Right ventricle myocardium superior (tissue), 1 donor: ENCODE data around the gene SFN. TPM values are rescaled to one million over a fixed set of nuclear protein-coding genes. Genes with fewer than 3 reads are reported as not detected.

Experiments used
- ATAC-seq: fragments of 200-7000 bp; cut with Tn5 transposase; one replicate; pipeline ENCODE4 v1.9.1; 2020; ENCODE audit warnings: mild to moderate bottlenecking; ENCODE audit not compliant: poor library complexity
- DNase-seq: peaks from one replicate; pipeline ENCODE4 v3.0.0-alpha.2; 2020
- intact Hi-C: fragments of 100-400 bp; cut with DNase I; formaldehyde crosslinking; loops from one replicate; pipeline ENCODE4 v1.11.2; 2022
- long read RNA-seq: library from polyadenylated mRNA; unstranded; transcript quantifications from one replicate; pipeline ENCODE4 v2.0.0, GENCODE V29; 2021
- total RNA-seq: library from RNA; stranded (reverse); fragmentation: NEBNext Ultra II Directional; extraction: Animal tissue kit (Norgen Biotek cat#: 25700); gene quantifications from one replicate; pipeline ENCODE4 v1.2.1, GENCODE V29; 2021
- donor health status: DM: no; HTN: yes; CAD: no; lungs with severe emphysema.

Gene SFN
- not detected for total RNA-seq
- long read RNA-seq = 0 reads

DNA sequence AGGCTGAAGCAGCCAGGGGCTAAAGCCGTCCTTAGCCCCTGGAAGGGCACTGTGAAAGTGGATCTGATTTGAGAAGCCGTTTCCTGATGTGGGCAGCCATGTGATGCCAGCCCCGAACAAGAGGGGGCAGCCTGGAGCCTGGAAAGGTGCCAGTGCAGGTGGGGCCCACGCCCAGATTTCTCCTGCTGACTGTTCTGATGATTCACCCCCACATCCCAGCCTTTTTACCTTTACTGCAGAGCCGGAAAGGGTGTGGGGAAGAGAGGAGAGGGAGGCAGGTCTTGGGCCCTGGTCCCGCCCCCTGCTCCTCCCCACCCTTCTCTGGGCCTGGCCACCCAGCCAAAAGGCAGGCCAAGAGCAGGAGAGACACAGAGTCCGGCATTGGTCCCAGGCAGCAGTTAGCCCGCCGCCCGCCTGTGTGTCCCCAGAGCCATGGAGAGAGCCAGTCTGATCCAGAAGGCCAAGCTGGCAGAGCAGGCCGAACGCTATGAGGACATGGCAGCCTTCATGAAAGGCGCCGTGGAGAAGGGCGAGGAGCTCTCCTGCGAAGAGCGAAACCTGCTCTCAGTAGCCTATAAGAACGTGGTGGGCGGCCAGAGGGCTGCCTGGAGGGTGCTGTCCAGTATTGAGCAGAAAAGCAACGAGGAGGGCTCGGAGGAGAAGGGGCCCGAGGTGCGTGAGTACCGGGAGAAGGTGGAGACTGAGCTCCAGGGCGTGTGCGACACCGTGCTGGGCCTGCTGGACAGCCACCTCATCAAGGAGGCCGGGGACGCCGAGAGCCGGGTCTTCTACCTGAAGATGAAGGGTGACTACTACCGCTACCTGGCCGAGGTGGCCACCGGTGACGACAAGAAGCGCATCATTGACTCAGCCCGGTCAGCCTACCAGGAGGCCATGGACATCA is at the start of gene SFN:
SFN (plus strand) TSS at position 369 of the 904 bp plus-strand sequence; CDS start at position 433, 64 bp downstream.
- DNase-seq (no peak), ATAC-seq (no peak)
- intact Hi-C loops = no loop called here

DNA sequence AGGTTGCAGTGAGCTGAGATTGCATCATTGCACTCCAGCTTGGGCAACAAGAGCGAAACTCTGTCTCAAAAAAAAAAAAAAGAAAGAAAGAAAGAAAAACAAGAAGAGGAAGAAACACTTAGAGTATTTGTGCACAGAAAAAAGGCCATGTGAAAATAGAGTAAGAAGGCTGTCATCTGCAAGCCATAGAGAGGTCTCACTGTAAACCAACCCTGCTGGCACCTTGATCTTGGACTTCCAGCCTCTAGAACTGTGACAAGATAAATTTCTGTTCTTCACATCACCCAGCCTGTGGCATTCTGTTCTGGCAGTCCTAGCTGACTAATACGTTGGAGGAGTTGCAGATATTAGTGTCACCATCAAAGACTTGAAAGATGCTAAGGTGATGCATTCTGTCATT is 48.6 kb upstream of the SFN start:
- ATAC-seq = no peak
- intact Hi-C loops = loop anchor here (5.0 kb wide), 1 partner anchor 63 kb away; no protein-coding TSS in a partner anchor
- DNase-seq = no peak

DNA sequence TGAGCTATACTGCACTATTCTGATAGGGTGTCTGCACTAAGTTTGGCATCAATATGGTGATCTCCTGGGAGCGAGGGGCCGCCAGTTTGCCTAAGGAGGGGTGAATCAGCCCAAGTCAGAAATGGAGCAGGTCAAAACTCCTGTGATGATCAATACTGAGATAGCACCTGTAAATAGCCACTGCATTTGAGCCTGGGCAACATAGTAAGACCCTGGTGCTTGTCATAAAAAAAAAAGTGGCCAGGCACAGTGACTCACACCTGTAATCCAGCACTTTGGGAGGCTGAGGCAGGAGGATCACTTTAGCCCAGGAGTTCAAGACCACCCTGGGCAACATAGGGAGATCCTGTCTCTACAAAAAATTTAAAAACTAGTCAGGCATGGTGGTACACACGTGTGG is 48.1 kb upstream of the SFN start:
- DNase-seq (no peak), ATAC-seq (no peak)
- intact Hi-C loops = loop anchor here (5.0 kb wide), 1 partner anchor 62 kb away; no protein-coding TSS in a partner anchor

DNA sequence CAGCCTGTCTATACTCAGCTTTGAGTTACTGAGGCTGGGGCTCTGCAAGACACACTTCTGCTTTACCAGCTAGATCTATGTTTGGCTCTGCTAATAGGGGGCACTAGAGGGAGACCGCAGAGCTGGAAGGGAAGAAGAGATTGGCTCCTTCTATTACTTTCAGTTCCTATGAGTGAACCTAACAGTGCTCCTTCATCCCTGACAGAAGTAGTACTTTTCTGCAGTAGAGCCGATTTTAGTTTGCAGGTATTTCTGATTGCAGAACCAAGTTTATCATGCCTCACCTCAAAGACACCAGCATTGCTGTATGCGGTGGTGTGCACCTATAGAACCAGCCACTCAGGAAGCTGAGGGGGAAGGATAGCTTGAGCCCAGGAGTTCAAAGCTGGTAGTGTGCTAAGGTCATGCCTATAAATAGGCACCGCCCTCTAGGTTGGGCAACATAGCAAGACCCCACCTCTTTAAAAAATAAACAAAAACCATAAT is 42.1 kb upstream of the SFN start:
- ATAC-seq (peak; percentile 71), DNase-seq (no peak)
- intact Hi-C loops = no loop called here

DNA sequence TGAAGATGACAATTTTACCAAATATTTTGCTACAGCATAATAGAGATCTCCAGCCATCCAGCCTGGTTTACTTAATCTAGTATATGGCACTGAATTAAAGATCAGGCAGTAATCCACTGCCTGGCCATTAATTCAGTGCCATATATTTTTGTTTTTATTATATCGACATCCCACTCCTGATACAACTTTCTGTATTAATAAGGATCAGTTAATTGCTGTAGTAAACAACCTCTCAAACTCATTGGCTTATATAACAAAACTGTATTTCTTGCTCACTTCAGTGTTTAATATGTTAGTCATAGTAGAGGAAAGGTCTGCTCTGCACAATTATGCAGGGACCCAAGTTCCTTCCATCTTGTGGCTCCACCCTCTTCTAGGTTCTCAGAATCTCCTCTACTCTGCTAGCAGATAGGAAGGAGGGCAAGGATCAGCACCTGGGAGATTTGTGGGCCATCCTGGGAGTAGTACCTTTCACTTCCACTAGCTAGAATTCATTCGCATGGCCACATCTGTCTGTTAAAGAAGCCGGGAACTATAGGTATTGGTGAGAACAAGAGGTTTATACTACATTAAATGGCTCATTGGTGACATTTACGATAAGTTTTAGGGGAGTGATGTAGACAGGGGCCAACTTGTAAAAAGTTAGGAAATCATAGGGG is 40.1 kb upstream of the SFN start:
- no peak for ATAC-seq
- intact Hi-C loops = no loop called here
- no peak for DNase-seq

DNA sequence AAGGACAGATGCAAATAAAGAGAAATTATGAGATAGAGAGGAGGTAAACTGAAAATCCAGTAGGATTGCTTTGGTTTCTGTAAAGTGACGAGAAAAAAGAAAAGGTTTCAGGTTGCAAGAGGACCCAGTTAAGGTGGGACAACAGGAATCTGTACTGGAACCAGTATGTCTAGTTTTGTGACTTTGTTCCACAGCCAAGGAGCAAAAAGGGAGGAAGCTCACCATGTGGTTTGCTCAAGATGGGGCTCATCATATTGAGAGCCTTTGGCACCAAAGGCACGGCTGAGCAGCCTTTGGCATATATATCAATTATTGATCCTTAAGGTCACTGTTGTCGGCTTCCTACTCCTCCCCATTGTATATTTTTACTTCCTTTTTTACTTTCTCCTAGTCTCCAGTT is 38.2 kb upstream of the SFN start:
- ATAC-seq = no peak
- no peak for DNase-seq
- intact Hi-C loops = no loop called here

DNA sequence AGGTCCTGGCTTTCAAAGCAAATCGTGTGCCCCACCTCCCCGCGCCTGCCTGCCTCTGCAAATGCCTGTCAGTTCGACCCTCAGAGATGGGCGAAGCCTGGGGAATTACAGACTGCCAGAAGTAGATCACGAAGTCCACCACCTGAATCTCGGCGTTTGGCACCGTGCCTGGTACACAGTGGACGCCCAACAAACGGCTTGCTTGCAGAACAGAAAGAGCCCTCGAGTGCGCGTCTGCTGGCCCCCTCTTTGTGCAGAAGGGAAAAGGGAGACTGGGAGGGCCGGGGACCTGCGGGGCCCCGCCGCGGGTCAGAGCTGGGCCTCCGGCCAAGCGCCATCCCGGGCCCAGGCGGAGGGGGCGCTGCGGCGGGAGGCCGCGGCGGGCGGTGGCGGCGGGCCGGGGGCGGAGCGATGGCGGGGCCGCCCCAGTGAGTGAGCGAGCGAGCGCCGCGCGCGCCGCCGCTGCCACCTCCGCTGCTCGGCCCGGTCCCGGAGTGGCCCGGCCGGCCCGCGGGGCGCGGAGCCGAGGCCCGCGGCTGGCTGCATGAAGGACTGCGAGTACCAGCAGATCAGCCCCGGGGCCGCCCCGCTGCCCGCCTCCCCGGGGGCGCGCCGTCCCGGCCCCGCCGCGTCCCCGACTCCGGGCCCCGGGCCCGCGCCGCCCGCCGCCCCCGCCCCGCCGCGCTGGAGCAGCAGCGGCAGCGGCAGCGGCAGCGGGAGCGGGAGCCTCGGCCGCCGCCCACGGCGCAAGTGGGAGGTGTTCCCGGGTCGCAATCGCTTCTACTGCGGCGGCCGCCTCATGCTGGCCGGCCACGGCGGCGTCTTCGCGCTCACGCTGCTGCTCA is 36.5 kb upstream of the SFN start, which contains the start of gene ZDHHC18:
ZDHHC18 (plus strand) TSS at position 428 of the 845 bp plus-strand sequence; CDS start at position 545, 117 bp downstream.
- intact Hi-C loops = no loop called here
- DNase-seq (peak; percentile 81), ATAC-seq (peak; percentile 87)

DNA sequence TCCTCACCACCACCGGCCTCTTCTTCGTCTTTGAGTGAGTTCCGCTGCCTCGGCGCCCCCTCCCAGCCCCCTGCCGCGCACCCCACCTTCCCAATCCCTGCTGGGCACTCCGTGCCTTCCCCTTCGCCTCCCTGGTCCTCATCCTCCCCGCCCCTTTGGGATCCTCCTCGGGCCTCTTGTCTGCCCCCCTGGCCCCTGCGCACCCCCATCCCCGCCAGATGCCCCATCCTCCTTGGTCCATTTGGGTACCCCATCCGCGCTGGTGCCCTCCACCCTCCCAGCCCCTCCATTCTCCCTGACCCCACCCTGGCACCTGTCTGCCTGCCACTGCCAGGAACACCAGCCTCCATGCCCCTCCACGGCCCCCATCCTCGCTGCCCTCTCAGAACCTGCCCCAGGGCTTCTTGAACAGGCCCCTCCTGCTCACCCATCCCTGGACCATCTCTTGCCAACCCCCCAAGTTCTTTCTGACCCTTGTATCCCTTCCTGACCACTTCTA is 35.8 kb upstream of the SFN start:
- no peak for ATAC-seq
- intact Hi-C loops = no loop called here
- DNase-seq = no peak

DNA sequence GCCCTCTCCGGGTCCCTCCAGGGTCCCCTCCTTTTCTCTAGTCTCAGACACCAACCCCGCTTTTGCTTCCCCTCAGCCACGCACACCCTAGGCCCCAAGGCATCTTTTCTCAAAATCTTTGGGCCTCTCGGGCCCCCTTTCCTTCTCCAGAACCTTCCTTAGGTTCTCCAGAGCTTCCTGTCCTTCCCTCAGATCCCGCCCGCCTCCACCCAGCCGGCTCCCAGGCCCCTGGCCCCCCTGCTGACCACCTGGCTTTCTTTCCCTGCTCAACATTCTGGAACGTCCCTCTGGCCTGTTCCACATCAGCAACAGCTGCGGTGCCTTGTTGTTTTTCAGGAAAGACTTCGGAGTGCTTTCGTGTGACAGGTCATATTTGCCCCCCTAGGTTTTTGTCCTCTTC is 35.3 kb upstream of the SFN start:
- intact Hi-C loops = no loop called here
- ATAC-seq (no peak), DNase-seq (no peak)

DNA sequence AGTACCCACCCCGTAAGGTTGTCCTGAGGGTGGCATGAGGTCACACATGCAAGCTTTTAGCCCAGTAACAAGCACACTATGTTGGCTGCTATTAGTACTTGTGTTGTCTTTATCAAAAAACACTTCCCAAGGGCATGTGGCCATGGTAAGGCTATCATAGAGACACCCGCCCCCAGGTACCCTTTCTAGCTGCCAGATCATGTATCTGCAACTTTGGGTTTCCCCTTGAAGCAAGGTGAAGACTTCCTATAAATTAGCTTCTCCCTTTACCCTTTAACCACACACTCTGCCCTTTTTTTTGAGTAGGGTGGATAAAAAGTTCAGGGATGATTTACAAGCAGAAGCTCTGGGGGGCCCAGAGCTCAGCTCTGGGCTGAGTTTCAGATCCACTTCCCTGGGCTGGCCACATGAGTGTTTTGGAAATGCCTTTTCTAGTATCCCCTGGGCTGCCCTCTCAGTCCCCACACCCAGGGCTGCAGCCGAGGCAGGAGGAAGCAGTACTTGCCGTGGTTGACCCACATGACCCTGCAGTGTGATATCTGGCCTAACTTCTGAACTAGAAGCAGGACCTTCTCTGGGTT is 34.4 kb upstream of the SFN start:
- intact Hi-C loops = no loop called here
- ATAC-seq (peak; percentile 54), DNase-seq (peak; percentile 61)

DNA sequence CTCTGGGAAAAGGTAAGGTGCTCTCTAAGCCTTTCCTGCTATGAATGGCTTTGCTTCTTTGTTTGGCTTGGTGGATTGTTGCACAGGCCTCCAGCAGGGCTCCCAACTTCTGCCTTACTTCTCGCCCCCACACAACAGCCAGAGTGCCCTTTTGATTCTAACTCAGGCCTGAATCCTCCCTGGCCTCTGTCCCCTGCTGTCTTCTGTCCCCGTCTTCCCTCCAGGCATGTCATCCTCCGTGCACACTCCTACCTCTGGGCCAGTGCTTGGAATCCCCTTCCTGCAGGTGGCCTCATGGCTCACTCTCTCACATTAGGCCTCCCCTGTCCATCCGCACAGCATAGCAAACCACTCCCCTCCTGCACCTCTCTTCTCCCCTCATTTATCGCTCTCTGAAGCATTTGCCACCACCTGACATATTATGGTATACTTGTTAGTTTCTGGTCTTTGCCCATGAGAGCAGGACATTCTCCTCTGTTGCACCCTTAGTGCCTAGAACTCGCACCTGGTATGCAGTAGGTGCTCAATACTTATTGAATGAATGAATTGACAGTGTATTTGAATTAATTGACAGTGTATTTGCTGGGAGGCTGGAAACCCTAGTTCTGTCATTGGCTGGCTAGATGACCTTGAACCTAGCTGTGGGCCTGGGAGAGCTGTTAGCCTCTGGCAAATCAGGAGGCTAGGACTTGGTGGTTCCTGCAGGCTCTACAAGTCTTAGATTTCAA is 33.6 kb upstream of the SFN start:
- intact Hi-C loops = no loop called here
- ATAC-seq (no peak), DNase-seq (no peak)

DNA sequence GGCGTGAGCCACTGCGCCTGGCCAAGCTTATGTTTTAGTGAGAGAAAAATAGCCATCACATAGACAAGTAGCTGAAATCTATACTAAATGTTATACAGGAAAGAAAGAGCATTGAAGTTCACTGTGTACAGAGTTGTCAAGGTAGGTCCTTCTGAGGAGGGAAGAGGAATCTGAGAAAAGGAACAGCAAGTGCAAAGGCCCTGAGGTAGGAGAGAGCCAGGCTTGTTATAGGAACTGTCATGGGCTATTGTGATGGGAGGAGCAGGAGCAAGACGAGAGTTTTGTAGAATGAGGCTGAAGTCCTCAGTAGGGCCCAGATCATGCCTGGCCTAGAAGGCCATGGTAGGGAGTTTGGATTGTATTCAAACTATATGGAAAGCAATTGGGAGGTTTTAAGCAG is 31.9 kb upstream of the SFN start:
- ATAC-seq (no peak), DNase-seq (no peak)
- intact Hi-C loops = no loop called here

DNA sequence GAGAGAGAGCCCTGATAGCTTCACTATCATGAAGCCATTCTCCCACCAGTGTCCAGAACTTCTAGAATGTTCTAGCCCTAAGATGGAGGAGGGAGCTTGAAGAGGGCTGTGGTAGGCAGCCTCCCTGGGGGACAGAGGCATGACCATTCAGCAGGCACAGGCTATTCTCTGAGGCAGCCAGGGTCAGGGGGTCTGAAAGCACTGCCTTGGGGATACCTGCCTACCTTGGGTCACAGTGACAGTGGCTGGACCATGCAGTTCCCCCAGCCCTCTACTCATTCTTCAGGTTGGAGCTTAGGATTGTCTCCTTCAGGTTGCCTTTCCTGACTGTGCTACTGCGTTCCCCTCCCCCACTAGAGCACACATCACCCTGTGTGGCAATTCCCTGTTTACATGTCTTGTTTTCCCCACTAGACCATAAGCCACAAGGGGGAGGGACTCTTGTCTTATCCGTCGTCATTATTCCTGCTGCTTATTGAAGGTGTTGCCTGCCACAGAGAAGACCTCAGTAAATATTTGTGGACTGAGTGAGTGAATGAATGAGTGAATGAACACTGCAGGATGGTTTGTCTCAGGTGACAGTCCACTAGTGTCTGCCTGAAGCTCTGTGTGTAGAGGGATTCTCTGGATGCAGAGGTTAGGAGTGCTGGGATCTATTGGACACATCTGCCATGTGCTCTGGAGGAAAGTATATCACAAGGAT is 31.3 kb upstream of the SFN start:
- ATAC-seq (no peak), DNase-seq (no peak)
- intact Hi-C loops = no loop called here

DNA sequence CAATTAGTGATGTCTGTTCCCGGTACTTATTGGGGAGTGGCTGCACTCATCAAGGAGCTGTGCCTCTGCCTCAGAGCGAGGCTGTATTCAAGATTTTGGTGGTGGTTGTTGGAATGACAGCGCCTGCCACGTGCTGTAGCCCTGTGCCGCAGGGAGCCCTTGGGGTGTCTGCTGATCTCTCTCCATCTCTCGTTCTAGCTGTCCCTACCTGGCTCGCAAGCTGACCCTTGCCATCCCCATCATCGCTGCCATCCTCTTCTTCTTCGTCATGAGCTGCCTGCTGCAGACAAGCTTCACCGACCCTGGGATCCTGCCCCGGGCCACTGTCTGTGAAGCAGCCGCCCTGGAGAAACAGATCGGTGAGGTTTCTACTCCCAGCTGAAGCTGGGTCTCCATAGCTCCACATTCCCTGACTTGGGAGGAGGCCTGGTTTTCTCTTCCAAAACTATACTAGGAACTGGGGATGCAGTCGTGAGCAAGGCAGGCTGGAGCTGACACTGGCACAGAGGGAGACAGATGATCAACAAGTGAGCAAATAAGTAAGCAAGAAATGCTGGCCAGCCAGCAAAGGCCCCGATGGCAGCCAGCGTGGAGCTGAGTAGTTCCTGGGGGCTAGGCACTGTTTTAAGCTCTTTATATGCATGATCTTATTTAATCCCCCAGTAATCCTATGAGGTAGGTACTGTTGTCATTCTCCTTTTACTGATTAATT is 30.5 kb upstream of the SFN start:
- intact Hi-C loops = no loop called here
- DNase-seq = no peak
- no peak for ATAC-seq

DNA sequence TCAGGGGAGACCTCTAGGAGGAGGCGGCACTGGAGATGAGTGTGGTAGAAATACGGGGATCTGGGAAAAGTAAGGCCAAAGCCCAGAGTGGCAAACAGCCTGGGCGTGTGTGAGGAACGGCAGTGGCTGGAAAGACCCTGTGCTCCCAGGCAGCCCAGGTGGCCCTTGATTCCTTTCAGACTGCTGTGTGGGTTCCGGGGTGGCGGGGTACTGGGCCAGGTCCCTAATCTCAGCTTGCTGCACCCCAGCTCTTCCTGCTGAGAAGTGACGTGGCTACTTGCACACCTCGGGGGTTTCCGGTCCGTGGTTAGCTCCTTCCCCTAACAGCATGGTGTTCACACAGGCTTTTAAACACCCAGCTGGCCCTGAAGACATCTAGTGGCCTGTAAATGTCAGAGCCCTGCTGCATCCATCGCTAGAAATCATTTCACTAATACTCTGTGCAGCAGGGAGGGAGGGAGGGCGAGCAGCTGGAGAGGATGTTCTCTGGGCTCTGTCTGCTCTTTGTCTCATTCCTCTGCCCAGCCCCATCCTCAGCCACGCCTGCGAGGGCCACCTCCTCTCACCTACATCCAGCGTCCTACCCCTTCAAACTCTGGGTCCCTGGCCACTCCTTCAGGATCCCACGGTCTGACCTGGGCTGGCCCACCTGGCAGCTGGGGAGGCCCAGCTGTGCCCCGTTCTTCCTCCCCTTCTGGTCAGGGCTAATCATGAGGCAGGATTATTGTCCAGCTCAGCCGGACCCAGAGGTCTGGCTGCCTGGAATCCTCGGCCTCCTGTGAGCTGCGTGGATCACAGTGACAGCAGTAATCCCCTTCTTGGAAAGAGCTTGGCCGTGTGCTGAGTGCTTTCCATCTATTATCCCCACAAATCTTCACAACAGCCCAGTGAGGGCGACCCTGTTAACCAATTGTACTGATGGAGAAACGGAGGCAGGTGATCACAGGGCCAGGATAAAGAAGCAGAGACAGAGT is 29.2 kb upstream of the SFN start:
- intact Hi-C loops = no loop called here

More for the DNA sequence above, 29.2 kb upstream of the SFN start:
- DNase-seq (peak; percentile 67), ATAC-seq (no peak)
